ENCODE results near the gene BOLA3.

DNA sequence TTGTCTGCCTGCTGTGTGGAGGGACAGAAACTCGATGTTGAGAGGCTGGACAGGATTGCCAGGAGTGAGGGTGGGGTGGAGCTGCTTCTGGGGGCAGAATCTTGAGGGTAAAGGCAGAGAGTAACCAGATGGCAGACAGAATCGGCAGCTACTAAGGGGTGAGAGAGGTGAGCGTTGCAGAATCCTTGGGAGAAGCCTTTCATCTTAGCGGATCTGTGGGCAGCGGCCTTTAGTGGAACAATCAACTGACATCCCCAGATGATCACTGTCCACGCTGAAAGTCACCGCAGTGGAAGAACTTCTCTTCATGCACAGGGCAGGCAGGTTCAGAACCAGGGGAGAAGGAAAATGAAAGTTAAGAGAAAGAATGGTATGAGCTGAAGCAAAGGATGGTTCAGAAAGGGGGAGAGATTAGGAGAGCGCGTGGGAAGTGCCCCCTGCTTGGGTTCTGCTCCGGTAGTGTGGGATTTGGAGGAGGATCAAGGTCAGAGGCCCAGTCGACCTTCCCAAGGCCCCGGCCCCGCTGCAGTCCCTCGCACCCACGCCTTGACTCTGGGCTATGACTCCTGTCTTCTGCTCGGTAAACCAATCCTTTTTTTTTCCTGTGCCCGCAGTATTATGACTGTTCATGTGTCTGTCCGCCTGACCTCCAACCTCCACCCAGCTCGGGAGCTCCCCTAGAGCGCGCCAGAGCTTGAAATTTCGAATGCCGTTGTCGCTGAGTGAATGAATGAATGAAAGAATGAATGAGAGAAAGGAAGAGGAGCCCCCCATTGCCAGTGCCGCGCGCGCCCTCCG lies 584 bp downstream of the BOLA3 start:
- TF ChIP-seq CTCF (conservative IDR thresholded peaks at IDR 0.05; ENCODE audit: low read depth, low read length) (no peak), CEBPB (IDR thresholded peaks at IDR 0.05; ENCODE audit: low read depth, low read length) (no peak), MXI1 (IDR thresholded peaks at IDR 0.05; ENCODE audit: borderline replicate concordance, low read depth, low read length) (no peak; the same call in 1 of the 2 replicates), POLR2A (IDR thresholded peaks at IDR 0.05; ENCODE audit: low read depth, low read length) (no peak)
